HUDEP-2 (cell line): ENCODE results near the gene EPB41L4A.
A peak's percentile ranks its signal among the peaks of the same experiment; 100 is the strongest.

ENCODE experiments used
- DNase-seq, 76 experiments: peaks; one replicate each; lab custom pipeline; 2025; ENCODE audit not compliant: unreplicated experiment in 76 of 76; lab: John Stamatoyannopoulos, UW

The EPB41L4A gene

DNA sequence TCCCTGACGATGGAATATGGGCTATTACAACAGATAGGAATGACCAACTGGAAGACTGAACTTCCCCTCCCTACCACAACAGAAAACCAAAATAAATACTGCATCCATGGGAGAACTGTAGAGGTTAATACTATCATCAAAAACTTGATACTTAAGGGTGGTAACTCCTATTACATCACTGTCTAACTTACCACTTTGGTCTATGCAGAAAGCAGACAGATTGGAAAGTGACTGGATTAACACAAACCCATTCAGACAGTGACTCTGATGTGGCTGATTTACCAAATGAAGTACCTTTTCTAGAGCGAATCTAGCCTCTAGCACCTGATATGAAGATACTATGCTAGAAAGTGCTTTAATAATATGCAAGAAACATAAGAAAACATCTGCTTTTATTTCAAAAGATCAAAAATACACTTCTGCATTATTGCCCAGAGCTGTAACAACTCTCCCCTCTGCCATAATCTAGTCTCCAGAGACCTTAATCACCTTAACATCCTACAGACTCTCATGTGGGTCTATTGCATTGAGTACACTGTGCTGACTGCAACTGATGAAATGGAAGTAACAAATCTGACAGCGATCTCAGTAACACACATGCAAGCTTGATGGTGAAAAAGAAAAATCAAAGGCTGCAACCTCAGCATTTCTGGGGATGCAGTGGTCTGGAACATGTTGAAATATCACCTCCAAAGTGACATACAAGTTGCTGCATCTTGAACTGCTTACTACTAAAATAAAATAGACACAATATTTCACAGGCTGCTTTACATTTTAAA lies 62.7 kb downstream of the EPB41L4A start:
- DNase-seq = no peak

DNA sequence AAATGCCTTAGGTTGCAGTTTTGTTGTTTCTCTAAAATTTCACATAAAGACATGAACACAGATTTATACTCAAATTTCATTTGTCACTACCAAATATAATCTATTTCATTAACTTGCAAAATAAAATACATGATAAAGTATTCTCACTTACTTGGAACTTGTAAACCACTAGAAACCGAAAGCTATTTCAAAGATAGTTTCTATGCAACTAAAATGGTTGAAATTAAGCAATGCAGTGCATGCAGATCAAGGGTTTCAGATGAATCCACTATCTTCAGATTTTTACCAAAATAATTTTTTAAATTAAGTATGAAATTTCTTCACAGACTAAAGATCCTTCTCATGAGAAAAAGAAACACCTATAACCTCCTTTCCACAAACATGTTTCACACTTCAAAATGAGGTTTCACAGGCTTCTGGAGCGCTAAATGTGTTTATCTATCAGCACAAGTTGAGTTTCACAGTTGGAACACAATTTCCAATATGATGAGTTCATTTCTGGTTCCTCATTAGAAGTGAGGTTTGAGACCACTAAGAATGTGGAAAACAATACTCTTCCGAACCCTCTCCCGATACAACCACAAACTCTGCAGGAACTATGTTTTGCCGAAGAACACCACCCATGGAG lies 63.9 kb downstream of the EPB41L4A start:
- DNase-seq = no peak

DNA sequence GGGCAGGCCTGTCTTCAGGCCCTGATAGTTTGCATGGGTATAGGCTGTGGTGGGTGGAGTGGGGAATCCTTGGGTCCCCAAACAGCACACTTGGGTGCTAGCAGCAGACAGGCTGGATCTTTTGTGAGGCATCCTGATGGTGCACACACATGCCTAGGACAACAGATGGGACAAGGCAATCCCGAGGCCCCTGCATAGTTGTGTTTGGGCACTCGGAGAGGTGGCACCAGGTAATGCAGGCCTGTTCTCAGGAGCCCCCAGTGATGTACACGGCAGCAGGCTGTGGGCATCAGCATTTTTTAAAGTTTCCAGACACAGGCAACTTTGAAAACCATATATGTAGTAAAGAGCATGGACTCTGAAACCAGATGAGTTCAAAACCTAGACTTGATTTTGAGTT lies 65.4 kb downstream of the EPB41L4A start:
- DNase-seq = no peak

DNA sequence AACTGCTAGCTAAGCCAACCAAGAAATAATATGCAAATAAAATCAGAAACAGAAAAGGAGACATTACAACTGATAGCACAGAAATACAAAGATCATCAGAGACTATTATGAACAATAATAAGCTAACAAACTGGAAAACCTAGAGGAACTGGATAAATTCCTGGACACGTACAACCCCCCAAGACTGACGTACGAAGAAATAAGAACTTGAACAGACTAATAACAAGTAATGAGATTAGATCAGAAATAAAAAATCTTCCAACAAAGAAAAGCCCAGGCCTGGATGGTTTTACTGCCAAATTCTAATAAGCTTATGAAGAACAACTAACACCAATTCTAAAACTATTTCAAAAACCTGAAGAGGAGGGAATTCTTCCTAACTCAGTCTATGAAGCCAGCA lies 67.9 kb downstream of the EPB41L4A start:
- DNase-seq = no peak

DNA sequence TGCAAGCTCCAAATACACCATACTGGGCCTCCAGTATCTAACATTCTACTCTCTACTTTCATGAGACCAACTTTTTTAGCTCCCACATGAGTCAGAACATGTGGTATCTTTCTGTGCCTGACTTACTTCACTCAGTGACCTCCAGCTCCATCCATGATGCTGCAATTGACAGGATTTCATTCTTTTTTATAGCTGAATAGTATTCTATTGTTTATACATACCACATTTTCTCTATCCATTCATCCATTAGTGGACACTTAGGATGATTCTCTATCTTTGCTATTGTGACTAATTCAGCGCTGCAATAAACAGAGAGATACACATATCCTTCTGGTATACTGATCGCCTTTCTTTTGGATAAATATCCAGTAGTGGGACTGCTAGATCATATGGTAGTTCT lies 68.5 kb downstream of the EPB41L4A start:
- no peak for DNase-seq

DNA sequence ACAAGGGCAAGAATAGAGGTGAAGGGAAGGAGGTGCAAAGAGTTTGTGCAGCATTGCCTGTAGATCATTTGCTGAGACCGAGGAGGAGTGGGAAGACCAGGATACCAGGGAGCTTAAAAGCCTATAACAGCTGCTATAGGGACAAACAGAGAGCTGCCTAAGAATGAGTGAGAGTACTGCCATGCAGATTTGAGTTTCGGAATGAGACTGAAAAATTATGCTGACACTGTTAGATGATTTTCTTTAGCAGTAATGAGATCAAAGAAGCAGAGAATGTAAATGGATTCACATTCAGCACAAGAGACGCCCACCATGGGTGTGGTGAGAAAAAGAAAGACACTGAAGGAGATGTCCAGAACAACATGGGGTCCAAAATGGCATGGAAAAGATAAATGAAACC lies 69.7 kb downstream of the EPB41L4A start:
- DNase-seq = no peak

DNA sequence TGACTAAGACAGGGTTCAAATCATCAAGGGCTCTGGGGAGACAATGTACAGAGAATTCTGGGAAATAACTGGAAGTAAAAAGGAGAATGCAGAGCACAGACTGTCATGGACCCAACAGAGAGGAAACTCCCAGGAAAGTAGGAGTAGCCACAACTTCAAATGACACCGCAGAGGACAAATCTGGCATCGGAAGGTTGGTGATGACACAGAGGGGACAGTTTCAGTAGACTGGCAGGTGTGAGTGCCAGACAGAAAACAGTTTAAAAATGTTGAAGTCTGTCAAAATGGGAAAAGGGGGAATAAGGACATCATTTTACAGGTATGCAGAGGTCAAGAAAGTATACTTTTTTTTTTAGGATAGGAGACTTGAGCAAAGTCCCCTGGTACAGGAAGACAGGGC lies 70.2 kb downstream of the EPB41L4A start:
- DNase-seq = no peak

DNA sequence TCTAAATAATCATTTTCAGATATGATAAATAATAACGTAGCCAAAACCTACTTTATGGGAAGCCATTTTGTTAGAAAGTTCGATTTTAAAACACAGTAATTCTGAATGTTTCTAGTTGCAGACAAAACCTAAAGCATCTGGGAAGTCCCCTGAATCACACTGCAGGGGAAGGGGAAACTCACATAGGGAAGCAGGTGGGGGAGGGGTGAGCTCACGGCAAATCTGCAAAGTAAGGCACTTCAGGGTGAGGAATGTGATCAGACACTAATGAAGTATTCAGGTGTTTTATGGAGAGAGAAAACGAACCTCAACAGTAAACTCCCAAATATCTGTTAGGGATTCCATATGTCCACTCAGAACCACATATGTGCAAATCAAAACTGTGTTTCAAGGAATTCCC lies 70.7 kb downstream of the EPB41L4A start:
- no peak for DNase-seq

DNA sequence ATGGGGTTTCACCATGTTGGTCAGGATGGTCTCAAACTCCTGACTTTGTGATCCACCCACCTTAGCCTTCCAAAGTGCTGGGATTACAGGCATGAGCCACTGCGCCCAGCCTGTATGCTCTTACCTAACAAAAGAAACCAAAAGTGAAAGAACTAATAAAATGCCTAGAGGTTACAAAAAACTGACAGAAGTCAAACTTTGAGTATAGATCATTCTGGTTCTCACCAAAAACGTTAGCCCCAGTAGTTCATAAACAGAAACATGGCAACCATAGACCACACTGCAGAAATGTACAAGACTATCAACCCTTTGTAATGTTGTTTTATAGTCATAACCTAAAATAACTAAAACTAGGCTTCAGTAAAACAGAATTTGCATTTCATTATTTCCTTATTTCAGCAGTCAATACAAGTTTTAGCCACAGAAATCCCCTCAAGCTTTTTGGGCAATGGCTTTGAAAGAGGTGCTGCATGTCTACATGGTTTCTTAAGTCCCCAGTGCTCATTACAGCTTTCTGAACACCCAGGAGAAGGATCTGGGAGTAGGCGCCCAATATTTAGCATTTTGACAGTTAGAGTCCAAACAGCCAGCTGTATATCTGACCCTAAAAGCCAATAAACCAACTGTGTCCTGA lies 72.5 kb downstream of the EPB41L4A start:
- DNase-seq = no peak

DNA sequence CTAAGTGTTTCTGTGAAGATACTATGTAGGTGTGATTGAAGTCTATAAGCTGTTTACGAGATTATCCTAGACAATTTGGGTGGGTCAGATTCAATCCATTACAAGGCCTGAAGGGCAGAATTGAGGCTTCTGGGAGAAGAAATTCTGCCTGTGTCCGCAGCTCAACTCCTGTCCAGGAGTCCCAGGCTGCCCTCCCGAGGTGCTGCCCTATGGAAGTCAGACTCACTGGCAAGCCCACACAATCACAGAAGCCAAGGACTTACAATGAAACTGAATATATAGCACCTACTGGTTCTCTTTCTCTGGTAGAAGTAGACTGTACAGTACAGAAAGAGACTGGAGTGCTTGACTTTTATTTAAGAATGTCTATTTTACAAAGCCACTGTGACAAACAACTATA lies 74.5 kb downstream of the EPB41L4A start:
- no peak for DNase-seq

DNA sequence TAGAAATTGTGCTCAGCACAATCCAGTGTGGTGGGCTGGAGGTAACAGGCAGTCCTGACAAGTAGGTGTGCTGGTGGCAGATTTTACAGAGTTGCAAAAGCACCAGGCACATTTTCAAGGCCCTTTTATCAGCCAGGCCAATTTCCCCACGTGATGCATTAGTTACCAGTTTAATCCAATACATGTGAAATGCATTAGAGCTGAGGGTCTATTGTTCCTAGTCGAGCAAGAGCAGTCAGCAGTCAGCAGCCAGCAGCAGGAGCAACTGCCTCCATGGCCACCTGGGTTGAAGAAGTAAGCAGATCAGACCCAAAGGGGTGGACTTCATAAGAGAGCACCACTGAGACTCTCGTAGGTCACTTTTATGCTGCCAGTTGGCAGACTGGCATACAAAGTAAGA lies 76.7 kb downstream of the EPB41L4A start:
- no peak for DNase-seq

DNA sequence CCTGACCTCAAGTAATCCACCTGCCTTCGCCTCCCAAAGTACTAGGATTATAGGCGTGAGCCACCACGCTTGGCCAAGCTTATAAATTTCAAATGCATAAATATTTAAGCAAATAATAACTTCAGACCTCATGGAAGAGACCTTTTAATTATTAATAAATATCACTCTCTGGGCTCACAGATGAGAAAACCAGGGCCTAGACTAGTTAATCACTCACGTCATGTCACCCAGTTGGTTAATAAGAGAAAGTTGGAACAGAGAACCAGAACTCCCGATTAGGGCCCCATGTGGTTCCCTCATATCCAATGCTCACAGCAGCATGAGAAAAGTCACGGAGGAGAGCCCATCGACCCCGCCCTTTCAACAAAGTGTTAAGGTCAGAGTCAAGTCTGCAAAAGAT lies 79.3 kb downstream of the EPB41L4A start:
- no peak for DNase-seq

DNA sequence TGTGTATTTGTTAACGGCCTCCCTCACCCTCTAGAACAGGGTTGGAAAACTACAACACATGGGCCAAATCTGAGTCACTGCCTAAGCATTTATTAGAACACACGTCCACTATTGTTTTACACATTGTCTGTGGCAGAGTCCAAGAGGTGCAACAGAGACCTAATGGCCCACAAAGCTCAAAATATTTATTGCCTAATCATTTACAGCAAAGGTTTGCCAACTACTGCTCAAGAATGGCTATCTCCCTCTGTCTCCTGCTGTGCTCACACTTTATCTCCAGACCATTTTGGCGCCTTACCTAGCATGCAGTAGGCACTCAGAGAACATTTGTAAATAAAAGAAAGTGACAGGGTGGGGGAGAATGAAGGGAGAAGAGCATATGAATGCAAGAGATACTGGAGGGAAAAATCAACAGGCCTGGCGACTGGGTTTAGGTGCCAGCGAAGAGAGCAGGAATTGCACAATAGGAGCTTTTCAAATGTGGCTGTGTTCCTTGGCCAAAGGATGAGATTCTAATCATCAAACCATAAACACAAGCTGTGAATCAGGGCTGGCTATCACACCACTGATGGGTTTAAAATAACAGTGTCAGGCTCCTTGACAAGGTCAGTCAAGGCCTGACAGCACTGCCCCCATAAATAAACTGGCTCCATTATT lies 80.3 kb downstream of the EPB41L4A start:
- DNase-seq = peak in 17 of 76 experiments; percentile 7 to 56 (median 20)

DNA sequence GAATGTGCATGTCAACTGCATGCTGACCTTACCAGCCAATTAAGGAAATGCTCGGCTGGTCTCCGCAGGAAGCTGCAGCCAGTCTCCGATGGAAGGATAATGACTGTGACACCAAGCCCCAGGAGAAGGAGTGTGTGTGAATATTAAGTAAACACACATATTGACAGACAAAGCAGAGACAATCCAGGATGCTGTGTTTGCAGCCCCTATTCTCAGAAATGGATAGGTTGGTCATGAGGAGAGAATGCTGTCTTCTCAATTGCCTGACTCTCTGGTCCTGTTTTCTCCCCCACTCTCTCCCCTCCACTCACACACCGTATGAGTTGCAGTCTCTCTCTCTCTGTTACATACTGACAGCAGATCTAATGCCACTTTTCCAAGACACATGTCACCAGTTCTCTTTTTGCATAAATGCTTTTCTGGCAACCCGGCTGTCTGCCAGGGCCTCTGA lies 85.7 kb downstream of the EPB41L4A start:
- no peak for DNase-seq

DNA sequence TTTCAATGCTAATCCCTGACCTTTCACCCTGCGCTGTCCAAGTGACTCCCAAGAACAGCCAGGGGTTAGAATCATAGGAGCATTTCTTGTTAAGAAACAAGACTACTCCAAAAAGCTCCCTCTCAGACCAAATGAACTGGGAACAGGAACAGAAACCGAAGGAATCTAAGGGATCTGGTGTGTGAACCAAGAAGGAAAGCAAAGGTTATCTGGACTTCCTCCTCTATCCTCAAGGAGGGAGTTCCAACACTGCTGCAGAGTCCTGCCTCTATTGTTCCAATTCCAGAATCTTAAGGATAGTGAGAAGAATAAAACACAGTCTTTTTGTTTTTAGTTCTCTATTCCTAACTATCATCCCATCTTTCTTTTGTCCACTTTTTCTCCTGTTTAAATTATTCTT lies 87.2 kb downstream of the EPB41L4A start:
- DNase-seq = no peak

DNA sequence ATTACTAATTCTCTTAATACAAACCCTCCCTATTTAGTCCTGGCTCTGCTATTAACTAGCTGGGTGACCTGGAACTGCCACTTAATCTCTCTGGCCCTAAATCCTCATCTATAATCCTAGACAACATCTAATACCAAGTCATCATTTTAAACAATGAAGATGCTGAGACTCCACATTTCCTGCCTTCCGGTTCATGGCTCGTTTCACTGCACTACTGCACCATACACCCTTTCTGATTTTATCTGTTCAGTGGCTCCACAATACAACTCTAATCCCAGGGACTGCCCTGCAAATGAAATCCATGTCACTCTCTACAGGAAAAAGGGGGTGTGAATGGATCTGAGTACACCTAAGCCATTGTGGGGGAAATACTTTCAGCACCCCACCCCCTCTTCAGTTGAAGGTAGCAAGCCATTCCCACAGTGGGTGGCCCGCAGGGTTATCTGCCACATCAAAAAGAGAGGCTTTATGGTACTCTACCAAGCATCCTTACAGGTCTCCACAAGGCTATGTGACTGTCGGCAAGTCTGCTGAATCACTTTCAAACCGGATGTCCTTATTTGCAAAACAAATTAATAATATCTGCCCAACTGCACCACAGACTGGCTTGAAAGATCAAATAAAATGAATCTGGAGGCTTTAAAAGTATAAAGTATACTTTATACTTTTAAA lies 89.5 kb downstream of the EPB41L4A start:
- no peak for DNase-seq

DNA sequence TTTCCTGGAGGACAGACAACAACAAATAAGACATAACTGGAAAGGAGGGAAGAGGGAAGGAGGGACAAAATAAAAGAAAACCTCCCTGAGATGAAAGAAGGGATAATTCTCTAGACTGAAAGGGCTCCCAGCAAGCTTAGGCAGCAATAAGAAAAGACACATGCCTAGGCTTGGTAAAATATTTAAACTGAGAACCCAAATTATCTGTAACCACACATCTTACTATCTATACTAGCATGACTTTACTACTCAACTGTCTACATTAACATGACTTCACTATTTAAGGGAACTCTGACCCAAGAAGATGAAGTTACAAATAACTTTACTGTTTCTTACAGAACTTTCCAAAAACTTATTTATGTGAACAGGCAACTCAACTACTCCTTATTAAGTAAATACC lies 95.9 kb downstream of the EPB41L4A start:
- peak in 2 of 76 experiments; percentile 2 to 15 for DNase-seq

DNA sequence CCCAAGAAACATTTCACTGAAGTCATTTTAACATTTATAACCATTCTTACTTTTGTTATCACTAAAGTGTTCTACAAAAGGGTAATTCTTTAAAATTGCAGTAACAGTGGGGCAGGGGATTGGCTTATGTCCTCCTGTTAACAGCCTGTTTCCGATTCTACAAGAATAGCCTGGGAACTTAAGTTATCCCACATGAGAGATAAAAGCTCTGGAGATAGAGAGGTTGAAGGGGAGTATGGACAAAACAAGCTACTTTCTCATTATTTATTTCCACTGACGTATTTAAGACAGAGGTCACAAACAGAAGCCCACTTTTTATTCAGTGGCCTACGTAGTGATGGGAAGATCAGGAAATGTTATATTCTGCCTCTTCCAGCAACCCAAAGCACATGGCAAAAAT lies 98.7 kb downstream of the EPB41L4A start:
- no peak for DNase-seq

DNA sequence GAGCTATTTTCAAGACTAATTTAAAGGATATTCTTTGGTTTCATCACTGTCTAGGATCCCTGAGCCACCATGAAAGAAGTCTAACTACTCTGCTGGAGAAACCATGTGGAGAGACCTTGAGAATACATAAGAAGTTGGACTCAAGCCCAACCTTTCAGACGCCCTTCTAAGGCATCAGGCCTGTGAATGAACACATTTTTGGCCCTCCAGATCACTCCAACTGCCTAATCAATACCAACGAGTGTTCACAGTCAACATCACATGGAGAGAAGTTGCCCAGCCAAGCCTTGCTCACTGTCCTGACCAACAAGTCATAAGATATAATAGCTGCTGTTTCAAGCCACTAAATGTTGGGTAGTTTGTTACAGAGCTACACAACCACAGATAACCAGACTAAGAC lies 100.7 kb downstream of the EPB41L4A start:
- no peak for DNase-seq

DNA sequence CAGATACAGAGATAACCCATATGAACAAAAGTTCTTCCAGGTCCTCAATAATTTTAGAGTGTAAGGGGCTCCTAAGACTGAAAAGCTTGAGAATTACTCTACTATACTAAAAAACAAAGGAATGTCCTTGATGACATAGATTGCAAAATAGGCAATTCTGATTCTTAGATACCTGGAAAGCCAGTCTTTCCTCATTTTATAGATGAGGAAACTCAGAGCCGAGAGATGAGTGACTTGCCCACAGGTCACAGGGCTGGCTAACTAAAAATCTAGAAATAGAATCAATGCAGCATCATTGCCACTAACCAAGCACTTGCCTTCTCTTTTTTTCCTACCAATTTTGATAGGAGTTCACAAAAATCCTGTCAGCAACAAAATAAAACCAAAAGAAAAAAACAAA lies 101.2 kb downstream of the EPB41L4A start:
- no peak for DNase-seq

DNA sequence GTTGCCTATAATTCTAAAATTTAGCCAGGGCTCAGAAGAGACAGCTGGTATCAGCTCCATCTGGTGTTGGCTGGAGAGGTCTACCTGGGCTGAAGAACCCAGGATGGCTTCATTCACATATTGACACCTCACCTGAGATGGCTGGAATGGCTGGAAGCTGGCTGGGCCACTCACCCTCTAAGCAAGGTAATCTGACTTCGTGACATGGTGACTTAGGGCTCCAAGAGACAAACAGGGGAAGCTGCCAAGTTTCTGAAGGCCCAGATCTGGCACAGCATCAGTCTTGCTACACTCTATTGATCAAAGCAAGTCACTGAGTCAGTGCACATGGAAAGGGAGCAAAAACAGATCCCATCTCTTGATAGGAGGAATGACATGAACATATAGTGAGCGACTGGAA lies 102.3 kb downstream of the EPB41L4A start:
- DNase-seq = peak in 8 of 76 experiments; percentile 5 to 25 (median 12)
